HEK293 (cell line): ENCODE results near the gene LDLRAP1.

Experiments used
- KLF7 ChIP-seq: fragments of 450-650 bp; formaldehyde crosslinking; IDR thresholded peaks from 2 replicates; pipeline ENCODE4 v1.5.1; 2016; ENCODE audit warnings: missing biosample characterization, missing genetic modification characterization, borderline replicate concordance
- TF ChIP-seq, protein P1 (sequence below): fragments of 450-650 bp; formaldehyde crosslinking; IDR thresholded peaks from 2 replicates; pipeline ENCODE4 v1.5.1; 2016; ENCODE audit warnings: missing biosample characterization, missing genetic modification characterization, low read depth
- TF ChIP-seq, protein P2 (sequence below): fragments of 450-650 bp; formaldehyde crosslinking; IDR thresholded peaks from 2 replicates; pipeline ENCODE4 v1.5.1; 2016; ENCODE audit warnings: missing biosample characterization, missing genetic modification characterization

DNA sequence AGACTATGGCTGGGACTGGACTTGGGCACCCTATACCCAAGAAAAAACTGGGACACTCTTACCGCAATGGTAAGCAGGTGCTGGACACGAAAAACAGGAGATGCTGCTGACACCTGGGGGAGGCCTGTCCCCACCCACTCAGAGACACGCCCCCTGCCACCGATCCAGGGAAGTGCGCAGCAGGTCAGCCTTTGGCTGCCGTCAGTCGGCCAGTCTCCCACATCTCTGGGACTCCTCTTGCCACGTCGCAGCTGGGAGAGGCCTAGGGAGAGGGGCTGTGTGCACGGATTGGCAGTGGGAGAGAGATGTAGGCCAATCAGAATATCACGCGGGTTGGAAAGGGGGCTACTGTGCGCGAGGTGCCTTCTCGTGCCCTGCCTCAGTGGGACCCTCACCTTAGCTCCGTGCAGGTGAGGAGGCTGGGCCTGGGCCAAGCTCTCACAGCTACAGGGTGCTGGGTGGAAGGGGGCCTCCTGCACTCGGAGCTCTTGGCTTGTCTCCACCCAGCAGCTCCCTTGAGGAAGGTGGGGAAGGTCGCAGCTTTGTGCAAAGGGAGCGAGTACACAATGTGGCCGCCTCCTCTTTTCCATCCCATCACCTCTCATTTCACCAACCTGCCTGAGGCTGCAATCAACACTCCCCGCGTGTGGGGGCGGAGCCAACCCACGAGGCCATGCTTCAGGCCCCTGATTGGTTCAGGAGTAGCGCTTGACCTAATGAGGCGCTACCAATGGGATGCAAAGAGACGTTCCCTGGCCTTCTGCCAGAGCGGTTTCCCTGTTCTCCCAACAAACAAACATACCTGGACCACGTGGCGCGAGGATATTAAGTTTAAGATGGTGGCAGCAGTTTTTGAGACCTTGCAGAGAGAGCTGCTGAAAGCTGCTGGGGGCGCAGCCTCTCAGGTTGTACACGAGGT, 25.7 kb upstream of the LDLRAP1 start:
- TF ChIP-seq, protein P1, sequence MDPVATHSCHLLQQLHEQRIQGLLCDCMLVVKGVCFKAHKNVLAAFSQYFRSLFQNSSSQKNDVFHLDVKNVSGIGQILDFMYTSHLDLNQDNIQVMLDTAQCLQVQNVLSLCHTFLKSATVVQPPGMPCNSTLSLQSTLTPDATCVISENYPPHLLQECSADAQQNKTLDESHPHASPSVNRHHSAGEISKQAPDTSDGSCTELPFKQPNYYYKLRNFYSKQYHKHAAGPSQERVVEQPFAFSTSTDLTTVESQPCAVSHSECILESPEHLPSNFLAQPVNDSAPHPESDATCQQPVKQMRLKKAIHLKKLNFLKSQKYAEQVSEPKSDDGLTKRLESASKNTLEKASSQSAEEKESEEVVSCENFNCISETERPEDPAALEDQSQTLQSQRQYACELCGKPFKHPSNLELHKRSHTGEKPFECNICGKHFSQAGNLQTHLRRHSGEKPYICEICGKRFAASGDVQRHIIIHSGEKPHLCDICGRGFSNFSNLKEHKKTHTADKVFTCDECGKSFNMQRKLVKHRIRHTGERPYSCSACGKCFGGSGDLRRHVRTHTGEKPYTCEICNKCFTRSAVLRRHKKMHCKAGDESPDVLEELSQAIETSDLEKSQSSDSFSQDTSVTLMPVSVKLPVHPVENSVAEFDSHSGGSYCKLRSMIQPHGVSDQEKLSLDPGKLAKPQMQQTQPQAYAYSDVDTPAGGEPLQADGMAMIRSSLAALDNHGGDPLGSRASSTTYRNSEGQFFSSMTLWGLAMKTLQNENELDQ (tag by site-specific recombination), result no peak
- TF ChIP-seq, protein P2, sequence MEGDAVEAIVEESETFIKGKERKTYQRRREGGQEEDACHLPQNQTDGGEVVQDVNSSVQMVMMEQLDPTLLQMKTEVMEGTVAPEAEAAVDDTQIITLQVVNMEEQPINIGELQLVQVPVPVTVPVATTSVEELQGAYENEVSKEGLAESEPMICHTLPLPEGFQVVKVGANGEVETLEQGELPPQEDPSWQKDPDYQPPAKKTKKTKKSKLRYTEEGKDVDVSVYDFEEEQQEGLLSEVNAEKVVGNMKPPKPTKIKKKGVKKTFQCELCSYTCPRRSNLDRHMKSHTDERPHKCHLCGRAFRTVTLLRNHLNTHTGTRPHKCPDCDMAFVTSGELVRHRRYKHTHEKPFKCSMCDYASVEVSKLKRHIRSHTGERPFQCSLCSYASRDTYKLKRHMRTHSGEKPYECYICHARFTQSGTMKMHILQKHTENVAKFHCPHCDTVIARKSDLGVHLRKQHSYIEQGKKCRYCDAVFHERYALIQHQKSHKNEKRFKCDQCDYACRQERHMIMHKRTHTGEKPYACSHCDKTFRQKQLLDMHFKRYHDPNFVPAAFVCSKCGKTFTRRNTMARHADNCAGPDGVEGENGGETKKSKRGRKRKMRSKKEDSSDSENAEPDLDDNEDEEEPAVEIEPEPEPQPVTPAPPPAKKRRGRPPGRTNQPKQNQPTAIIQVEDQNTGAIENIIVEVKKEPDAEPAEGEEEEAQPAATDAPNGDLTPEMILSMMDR (tag by site-specific recombination), result no peak
- no peak for TF ChIP-seq KLF7 (tag by site-specific recombination)
